HG02840 (cell line): ENCODE measurements around the gene KNCN.

ENCODE experiments used
- ATAC-seq: cut with Tn5 transposase; IDR thresholded peaks from one replicate; pipeline ENCODE4 v1.9.1; 2021; ENCODE audit warnings: mild to moderate bottlenecking, moderate library complexity, moderate number of reproducible peaks; ENCODE audit not compliant: unreplicated experiment, low FRiP score

KNCN gene

GRCh38 chr1:46551597-46552095, at the start of gene KNCN:
Gene KNCN, minus strand, starts transcription at chr1:46551647. Its CDS starts 432 bp downstream, at chr1:46551215.
- ATAC-seq = no peak

- ATAC-seq = no peak
Measured at GRCh38 chr1:46599059-46599970, 47.9 kb upstream of the KNCN start.

- no peak for ATAC-seq
Measured at GRCh38 chr1:46596846-46597245, 45.4 kb upstream of the KNCN start.

- no peak for ATAC-seq
Measured at GRCh38 chr1:46596036-46596435, 44.6 kb upstream of the KNCN start.

- no peak for ATAC-seq
Measured at GRCh38 chr1:46595127-46595526, 43.7 kb upstream of the KNCN start.

- no peak for ATAC-seq
Measured at GRCh38 chr1:46594063-46594462, 42.6 kb upstream of the KNCN start.

GRCh38 chr1:46592823-46593222, 41.4 kb upstream of the KNCN start:
- ATAC-seq = no peak

GRCh38 chr1:46589529-46589928, 38.1 kb upstream of the KNCN start:
- no peak for ATAC-seq

- no peak for ATAC-seq
Measured at GRCh38 chr1:46587069-46587468, 35.6 kb upstream of the KNCN start.

GRCh38 chr1:46585312-46585938, 34.0 kb upstream of the KNCN start:
- no peak for ATAC-seq

GRCh38 chr1:46583494-46583893, 32.0 kb upstream of the KNCN start:
- ATAC-seq = no peak

GRCh38 chr1:46582972-46583371, 31.5 kb upstream of the KNCN start:
- ATAC-seq = no peak

GRCh38 chr1:46581681-46582455, 30.4 kb upstream of the KNCN start:
- no peak for ATAC-seq

- ATAC-seq = no peak
Measured at GRCh38 chr1:46580140-46580903, 28.9 kb upstream of the KNCN start.

GRCh38 chr1:46577671-46578070, 26.2 kb upstream of the KNCN start:
- ATAC-seq = no peak

- no peak for ATAC-seq
Measured at GRCh38 chr1:46576596-46576995, 25.1 kb upstream of the KNCN start.

- ATAC-seq = no peak
Measured at GRCh38 chr1:46575778-46576177, 24.3 kb upstream of the KNCN start.

GRCh38 chr1:46575300-46575699, 23.9 kb upstream of the KNCN start:
- ATAC-seq = no peak

- no peak for ATAC-seq
Measured at GRCh38 chr1:46571691-46572225, 20.3 kb upstream of the KNCN start.
